Esophagus muscularis mucosa (tissue), 4 donors: ENCODE results near the gene CSPG5. TPM values are rescaled to one million over a fixed set of nuclear protein-coding genes. Genes with fewer than 3 reads are reported as not detected.

Experiments
- DNase-seq: peaks from one replicate; pipeline ENCODE4 v3.0.0-alpha.2; 2017; ENCODE audit errors: extremely low spot score
- H3K27ac ChIP-seq, 4 donors: fragments of 200-600 bp; sonication (generic); replicated peaks in 1 of 4; 1 replicate in 3 of 4; 2 replicates in 1 of 4; pipeline ENCODE4 v1.5.1; 2016 to 2019; ENCODE audit warnings: mild to moderate bottlenecking in 1 of 4
- H3K27me3 ChIP-seq, 4 donors: fragments of 200-600 bp; sonication (generic); one replicate each; pipeline versions ENCODE4 v1.5.1 to v1.6.0; 2016 to 2019
- H3K36me3 ChIP-seq, 4 donors: fragments of 200-600 bp; sonication (generic); one replicate each; pipeline ENCODE4 v1.5.1; 2016 to 2019
- H3K4me1 ChIP-seq, 4 donors: fragments of 200-600 bp; sonication (generic); one replicate each; pipeline ENCODE4 v1.5.1; 2016 to 2019
- H3K4me3 ChIP-seq, 4 donors: fragments of 200-600 bp; sonication (generic); 1 replicate in 2 of 4; 2 replicates in 2 of 4; pipeline ENCODE4 v1.5.1; 2016 to 2019; ENCODE audit warnings: mild to moderate bottlenecking in 4 of 4, moderate library complexity in 1 of 4
- H3K9me3 ChIP-seq, 4 donors: fragments of 200-600 bp; sonication (generic); 1 replicate in 3 of 4; 2 replicates in 1 of 4; pipeline ENCODE4 v1.5.1; 2016 to 2019
- CTCF ChIP-seq, 3 experiments: fragments of 200-600 bp in 2 of 3; fragments of 450-650 bp in 1 of 3; sonication (generic) in 2 of 3; IDR thresholded peaks; one replicate each; pipeline ENCODE4 v1.5.1; 2017 to 2019; ENCODE audit warnings: antibody characterized with exemption in 3 of 3, mild to moderate bottlenecking in 2 of 3, moderate library complexity in 1 of 3
- EP300 ChIP-seq: sonication (generic); formaldehyde crosslinking; IDR thresholded peaks from one replicate; pipeline ENCODE4 v1.6.1; 2017; ENCODE audit warnings: antibody characterized with exemption
- POLR2A ChIP-seq: fragments of 450-650 bp; IDR thresholded peaks from one replicate; pipeline ENCODE4 v1.6.1; 2017; ENCODE audit warnings: antibody characterized with exemption, moderate library complexity, mild to moderate bottlenecking, low read depth
- POLR2AphosphoS5 ChIP-seq, 2 donors: sonication (generic); formaldehyde crosslinking; IDR thresholded peaks; one replicate each; pipeline ENCODE4 v1.6.1; 2017; ENCODE audit warnings: antibody characterized with exemption in 2 of 2
- WGBS: methylation state at CpG from one replicate; pipeline ENCODE4 v1.1.5; 2018; 5-methylcytosine and 5-hydroxymethylcytosine counted together
- intact Hi-C: fragments of 100-400 bp; cut with DNase I; formaldehyde crosslinking; loops from one replicate; pipeline ENCODE4 v1.15.1; 2023
- total RNA-seq, 4 donors: library from RNA; depleted of rRNA; stranded (reverse); fragments of >200 nt; gene quantifications; one replicate each; pipeline versions ENCODE4 v1.1.0 to v1.2.1, GENCODE V29; 2016

Gene CSPG5
- total RNA-seq, 4 donors from 2014 or later, result 0.66 to 1.2 (median 0.75) TPM; not detected in 1

DNA sequence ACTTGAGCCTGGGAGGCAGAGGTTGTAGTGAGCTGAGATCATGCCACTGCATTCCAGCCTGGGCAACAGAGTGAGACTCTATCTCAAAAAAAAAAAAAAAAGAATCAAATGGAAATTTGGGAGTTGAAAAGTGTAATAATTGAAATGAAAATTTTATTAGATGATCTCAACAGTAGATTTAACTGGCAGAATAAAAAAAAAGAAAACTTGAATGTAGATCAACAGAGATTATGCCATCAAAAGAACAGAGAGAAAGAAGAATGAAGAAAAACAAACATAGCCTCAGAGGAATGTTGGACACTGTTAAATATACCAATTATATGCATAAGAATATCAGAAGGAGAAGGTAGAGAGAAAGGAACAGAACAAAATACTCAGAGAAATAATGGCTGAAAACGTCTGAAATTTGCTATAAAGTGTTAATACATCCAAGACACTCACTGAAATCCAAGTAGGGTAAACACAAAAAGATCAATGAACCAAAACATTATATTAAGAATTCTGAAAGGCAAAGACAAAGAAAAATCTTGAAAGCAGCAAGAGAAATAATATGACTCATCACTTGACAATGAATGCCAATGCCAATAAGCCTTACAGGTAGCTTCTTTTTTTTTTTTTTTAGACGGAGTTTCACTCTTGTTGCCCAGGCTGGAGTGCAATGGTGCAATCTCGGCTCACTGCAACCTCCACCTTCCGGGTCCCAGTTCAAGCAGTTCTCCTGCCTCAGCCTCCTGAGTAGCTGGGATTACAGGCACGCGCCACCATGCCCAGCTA, 50.5 kb downstream of the CSPG5 start:
- intact Hi-C loops, result loop anchor here (10.0 kb wide), 1 partner anchor 137 kb away; no protein-coding TSS in a partner anchor
- no peaks in the 10 kb centered on the region for H3K36me3 ChIP-seq
- DNase-seq, result no peak
- no peaks in the 10 kb centered on the region for H3K27me3 ChIP-seq
- WGBS, result 86% methylated on average over 6 of the region's 6 CpGs
- no peaks in the 10 kb centered on the region for H3K4me1 ChIP-seq
- no peak overlapping the region for H3K27ac ChIP-seq
- H3K4me3 ChIP-seq, result no peak overlapping the region
- H3K9me3 ChIP-seq, result no peaks in the 10 kb centered on the region
- TF ChIP-seq EP300 (no peak), CTCF (IDR thresholded peaks at IDR 0.05) (no peak), POLR2A (no peak), POLR2AphosphoS5 (IDR thresholded peaks at IDR 0.05) (no peak)

DNA sequence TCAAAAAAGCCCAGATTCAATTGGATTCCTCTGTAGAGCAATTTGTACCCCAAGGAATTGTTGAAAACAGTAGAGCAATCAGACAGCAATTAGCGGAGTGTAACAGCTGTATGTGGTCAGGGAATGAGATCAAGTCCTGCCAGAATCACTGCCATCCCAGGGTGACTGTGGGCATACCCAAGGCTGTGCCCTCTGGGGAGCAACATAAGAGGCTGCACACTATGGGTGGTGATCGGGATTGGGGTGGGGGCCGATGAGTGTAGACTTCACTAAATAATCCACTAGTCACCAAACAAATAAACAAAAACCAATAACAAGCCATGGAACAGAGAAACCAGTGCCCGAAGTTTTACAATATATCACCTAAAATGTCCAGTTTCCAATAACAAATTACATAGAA, 53.0 kb downstream of the CSPG5 start:
- Histone ChIP-seq H3K27ac (no peak overlapping the region), H3K27me3 (no peaks in the 10 kb centered on the region), H3K4me3 (no peak overlapping the region), H3K36me3 (no peaks in the 10 kb centered on the region), H3K4me1 (peaks cover 3 to 10% (median 6%) of the 10 kb centered on the region in 4 donors), H3K9me3 (no peaks in the 10 kb centered on the region)
- intact Hi-C loops, result loop anchor here (10.0 kb wide), 1 partner anchor 139 kb away; no protein-coding TSS in a partner anchor
- WGBS, result 88% methylated on average over 4 of the region's 4 CpGs
- DNase-seq, result no peak
- TF ChIP-seq CTCF (IDR thresholded peaks at IDR 0.05), result no peak
- no peak for TF ChIP-seq EP300
- no peak for TF ChIP-seq POLR2A
- no peak for TF ChIP-seq POLR2AphosphoS5 (IDR thresholded peaks at IDR 0.05)

- no peak for TF ChIP-seq CTCF (IDR thresholded peaks at IDR 0.05)
- TF ChIP-seq EP300, result no peak
- no peak for TF ChIP-seq POLR2A
- TF ChIP-seq POLR2AphosphoS5 (IDR thresholded peaks at IDR 0.05), result no peak
- H3K9me3 ChIP-seq, result no peaks in the 10 kb centered on the region
- H3K27me3 ChIP-seq, result no peaks in the 10 kb centered on the region
- H3K36me3 ChIP-seq, result no peaks in the 10 kb centered on the region
- 75% methylated on average over 4 of the region's 4 CpGs for WGBS
- H3K4me1 ChIP-seq, result peaks cover 3 to 10% (median 6%) of the 10 kb centered on the region in 4 donors
- no peak for DNase-seq
- H3K4me3 ChIP-seq, result no peak overlapping the region
- no peak overlapping the region for H3K27ac ChIP-seq
- intact Hi-C loops, result loop anchor here (10.0 kb wide), 1 partner anchor 141 kb away; no protein-coding TSS in a partner anchor
Observed at GRCh38 chr3:47523310-47524073, 55.2 kb downstream of the CSPG5 start.

DNA sequence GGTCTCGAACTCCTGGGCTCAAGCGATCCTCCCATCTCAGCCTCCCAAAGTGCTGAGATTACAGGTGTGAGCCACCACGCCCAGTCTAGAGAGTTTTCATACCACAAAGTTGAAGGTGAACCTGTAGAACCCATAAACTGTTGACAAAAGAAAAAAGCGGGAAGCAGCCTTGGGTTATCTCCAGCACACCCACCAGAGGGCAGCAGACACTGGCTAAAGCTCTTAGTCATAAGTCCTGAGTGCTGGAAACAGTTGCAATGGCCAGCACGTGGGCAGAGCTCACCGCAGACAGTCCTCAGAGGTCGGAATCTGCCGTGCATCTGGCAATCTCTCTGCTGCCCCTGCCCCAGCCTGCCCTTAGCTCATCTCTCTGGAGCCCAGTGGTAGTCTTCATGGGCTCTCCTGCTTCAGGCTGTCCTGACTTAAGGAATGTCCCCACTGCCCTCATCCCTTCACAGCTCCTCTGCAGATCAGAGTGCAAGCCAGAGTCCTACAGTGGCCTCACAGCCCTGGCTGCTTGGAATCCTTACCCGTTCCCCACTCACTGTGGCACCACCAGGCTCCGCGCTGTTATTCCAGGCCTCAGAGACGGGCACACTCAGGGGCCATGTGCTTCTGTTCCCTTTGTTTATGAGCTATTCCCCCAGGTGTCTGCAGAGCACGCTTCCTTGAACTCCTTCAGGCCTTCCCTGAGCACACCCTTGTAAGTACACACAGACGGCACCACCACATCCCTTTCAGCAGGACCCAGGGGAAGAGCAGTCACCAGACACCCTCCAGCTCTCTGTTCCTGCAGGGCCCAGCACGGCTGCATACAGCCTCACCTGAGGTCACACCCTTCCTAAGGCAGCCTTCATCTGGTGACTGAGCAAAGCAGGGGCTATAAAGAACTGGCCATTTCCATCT, 56.3 kb downstream of the CSPG5 start:
- H3K36me3 ChIP-seq, result no peaks in the 10 kb centered on the region
- no peaks in the 10 kb centered on the region for H3K9me3 ChIP-seq
- no peak for TF ChIP-seq POLR2A
- TF ChIP-seq CTCF (IDR thresholded peaks at IDR 0.05), result peak; percentile 91 to 95 (median 92)
- peak; percentile 20 to 79 for TF ChIP-seq POLR2AphosphoS5 (IDR thresholded peaks at IDR 0.05)
- no peak for TF ChIP-seq EP300
- no peak overlapping the region for H3K4me3 ChIP-seq
- no peak for DNase-seq
- H3K27me3 ChIP-seq, result no peaks in the 10 kb centered on the region
- no peak overlapping the region for H3K27ac ChIP-seq
- H3K4me1 ChIP-seq, result peaks cover 3 to 10% (median 6%) of the 10 kb centered on the region in 4 donors
- intact Hi-C loops, result loop anchor here (1.0 to 10.0 kb wide), 2 partner anchors 142 to 267 kb away; no protein-coding TSS in a partner anchor
- 50% methylated on average over 11 of the region's 15 CpGs for WGBS
